ENCODE data around the gene MT1F.

MT1F gene

GRCh38 chr16:56625943-56626654 is 31.7 kb upstream of the MT1F start:
- DNase-seq: no peak

DNA sequence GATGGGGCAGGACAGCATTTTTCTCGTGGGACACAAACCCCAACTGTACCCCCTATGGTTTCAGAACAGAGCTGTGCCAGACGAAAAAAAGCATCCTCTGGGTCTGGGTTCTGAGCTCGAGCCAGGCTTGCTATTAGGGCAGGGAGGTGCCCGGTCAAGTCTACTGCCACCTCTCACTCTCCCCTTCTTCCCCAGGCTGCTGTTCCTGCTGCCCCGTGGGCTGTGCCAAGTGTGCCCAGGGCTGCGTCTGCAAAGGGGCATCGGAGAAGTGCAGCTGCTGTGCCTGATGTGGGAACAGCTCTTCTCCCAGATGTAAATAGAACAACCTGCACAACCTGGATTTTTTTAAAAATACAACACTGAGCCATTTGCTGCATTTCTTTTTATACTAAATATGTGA is 31.1 kb upstream of the MT1F start:
- no peak for DNase-seq

- no peak for DNase-seq
These were observed 29.0 kb upstream of the MT1F start for GRCh38 chr16:56628486-56629350.

DNA sequence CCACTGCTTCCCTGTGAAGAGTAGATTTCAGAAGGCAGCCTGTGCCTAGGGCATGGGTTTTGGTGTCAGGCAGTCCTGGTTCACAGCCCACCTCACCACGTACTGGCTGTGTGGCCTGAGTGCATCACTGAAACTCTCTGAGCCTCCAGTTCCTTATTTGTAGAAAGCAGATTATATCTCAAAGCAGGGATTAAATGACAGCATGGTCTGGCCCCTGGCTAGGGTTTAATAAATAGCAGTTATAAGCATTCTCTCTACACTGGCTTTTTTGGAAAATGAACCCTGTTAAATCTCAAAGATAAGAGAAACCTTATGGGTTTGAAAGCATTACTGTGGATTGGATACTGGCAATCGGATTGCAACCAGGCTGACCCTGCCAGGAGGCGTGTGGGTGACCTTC is 28.2 kb upstream of the MT1F start:
- no peak for DNase-seq

- no peak for DNase-seq
These were observed 27.6 kb upstream of the MT1F start for GRCh38 chr16:56630134-56630533.

DNA sequence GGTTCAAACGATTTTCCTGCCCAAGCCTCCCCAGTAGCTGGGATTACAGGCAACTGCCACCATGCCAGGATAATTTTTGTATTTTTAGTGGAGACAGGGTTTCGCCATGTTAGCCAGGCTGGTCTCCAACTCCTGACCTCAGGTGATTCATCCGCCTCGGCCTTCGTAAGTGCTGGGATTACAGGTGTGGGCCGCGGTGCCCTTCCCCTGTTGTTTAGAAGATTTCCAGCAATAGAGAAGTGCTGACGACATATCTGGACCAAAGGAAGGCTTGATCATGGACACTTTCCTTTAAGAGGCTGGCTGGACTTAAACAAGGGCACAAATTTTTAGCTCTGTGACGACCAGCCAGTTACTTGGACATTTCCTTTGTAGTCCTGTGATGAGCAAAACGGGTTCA is 26.6 kb upstream of the MT1F start:
- DNase-seq: no peak

- no peak for DNase-seq
These were observed 26.0 kb upstream of the MT1F start for GRCh38 chr16:56631832-56632155.

DNA sequence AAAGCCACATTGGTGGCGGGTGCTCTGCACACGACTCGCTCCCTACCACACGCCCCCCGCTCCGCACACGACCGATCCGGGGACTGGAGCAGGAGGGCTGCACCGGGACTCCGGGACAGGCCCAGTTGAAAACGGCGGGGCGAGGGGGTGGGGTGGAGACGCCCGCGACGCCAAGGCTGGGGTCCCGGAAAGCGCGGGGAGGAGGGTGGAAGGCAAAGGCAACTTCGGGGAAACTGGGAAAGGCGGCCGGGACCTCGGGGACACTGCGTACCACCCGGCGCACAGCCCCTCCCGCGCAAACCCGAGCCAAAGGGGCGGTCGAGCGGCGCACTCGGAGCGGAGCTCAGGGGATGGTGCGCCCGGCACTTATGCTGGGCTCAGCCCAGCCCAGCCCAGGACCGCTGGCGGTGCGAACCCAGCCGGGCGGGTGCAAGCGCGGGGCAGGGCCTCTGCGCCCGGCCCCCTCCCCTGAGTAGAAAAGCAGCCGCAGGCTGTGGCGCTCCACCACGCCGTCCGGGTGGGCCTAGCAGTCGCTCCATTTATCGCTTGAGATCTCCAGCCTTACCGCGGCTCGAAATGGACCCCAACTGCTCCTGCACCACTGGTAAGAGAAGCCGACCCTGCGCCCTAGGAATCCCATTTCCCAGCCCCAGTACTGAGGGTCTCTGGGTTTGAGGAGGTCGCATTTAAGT is 25.5 kb upstream of the MT1F start, which contains the start of gene MT1M:
Gene MT1M (plus strand): TSS at position 504 of the 692 bp plus-strand sequence. CDS start 73 bp downstream, at position 577.
- DNase-seq: peak; percentile 48

DNA sequence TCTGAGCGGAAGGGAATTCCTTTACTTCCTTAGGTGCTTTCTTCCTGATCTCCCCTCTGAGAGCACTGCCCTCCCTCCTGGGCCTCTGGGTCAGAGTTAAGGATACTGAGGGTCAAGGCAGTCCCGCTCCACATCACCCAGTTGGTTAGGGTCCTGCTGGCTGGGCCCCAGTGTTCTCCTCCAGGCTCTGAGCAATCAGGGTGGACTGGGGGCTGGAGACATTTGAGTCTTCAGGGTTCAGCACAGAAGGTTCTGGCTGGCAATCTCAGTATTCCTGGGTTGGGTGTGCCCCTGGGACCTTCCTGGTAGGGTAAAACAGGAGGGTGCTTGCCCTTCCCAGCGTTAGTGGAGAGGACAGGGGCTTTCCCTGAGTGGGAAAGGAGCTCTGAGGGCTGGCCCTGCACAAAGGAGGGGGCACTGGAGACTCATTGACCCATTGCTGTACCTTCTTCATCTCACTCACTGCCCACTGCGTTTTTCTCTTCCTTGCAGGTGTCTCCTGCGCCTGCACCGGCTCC is 24.9 kb upstream of the MT1F start:
- DNase-seq: no peak

- DNase-seq: no peak
These were observed 24.2 kb upstream of the MT1F start for GRCh38 chr16:56633535-56633934.

- no peak for DNase-seq
These were observed 22.9 kb upstream of the MT1F start for GRCh38 chr16:56634715-56635440.

GRCh38 chr16:56635441-56635967 is 22.3 kb upstream of the MT1F start:
- no peak for DNase-seq

DNA sequence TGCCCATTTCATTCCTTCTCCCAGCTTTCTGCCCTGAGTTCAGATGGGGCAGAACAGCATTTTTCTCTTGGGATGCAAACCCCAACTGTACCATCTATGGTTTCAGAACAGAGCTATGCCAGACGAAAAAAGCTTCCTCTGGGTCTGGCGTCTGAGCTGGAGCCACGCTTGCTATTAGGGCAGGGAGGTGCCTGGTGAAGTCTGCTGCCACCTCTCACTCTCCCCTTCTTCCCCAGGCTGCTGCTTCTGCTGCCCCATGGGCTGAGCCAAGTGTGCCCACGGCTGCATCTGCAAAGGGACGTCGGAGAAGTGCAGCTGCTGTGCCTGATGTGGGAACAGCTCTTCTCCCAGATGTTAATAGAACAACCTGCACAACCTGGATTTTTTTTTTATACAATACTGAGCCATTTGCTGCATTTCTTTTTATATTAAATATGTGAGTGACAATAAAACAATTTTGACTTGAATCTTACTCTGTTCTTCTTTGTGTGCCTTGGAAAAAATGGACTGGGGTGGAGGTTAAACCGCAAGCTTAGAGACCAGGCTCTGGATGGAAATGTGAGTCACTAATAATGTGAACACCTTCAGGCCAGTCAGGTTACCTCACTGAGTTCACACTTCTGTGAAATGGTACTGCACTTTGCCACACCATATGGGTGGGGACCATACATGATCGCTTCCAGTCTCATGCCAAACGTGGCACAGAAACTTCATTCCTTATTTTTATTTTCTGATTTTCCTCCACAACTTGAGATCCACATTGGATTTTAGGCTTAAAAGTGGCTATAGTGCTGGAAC is 20.9 kb upstream of the MT1F start:
- no peak for DNase-seq

DNA sequence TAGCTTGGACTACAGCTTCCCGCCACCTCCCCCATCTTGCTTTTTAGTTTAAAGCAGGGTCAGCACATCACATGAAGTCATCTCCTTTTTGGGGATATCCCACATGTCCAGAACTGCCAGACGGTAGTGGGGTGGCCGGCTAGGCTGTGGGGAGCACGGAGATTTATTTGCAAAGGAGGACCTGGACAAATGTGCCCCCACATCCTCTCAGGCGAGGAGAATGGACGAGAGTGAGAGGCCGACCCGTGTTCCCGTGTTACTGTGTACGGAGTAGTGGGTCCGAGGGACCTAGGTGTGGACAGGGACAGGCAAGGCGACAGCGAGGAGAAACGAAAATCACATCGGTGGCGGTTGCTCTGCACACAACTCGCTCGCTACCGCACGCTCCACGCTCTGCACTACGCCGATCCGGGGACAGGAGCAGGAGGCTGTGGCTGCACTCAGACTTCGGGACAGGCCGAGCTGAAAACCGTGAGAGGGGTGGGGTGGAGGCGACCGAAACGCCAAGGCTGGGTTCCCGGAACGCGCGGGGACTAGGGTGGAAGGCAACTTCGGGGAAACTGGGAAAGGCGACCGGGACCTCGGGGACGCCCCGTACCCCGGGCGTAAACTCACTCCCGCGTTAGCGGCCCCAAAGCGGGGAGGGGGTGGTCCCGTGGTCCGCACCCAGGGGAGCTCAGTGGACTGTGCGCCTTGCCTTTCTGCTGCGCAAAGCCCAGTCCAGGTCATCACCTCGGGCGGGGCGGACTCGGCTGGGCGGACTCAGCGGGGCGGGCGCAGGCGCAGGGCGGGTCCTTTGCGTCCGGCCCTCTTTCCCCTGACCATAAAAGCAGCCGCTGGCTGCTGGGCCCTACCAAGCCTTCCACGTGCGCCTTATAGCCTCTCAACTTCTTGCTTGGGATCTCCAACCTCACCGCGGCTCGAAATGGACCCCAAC is 19.7 kb upstream of the MT1F start, which contains the start of gene MT1A:
Gene MT1A (plus strand): TSS at position 853 of the 937 bp plus-strand sequence. CDS start 73 bp downstream, at position 926.
- no peak for DNase-seq

- no peak for DNase-seq
These were observed 18.7 kb upstream of the MT1F start for GRCh38 chr16:56639045-56639444.

GRCh38 chr16:56640076-56640475 is 17.7 kb upstream of the MT1F start:
- no peak for DNase-seq

DNA sequence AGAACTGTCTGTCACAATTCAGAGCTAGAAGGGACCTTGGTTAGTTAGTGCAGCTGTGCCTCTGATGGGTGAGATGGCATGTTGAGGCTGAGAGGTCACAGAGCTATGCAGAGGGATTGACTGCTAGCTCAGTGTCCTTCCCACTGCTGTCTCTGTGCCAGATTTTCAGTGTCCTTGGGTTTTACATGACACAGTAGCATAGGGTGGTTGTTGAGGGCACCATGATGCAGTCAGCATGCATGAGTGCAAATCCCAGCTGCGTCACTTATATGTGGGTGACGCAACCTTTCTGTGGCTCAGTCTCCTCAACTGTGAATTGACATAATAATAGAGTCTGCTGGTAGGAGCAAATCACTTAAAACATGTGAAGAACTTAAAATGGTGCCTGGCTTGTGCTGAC is 16.6 kb upstream of the MT1F start:
- no peak for DNase-seq

DNA sequence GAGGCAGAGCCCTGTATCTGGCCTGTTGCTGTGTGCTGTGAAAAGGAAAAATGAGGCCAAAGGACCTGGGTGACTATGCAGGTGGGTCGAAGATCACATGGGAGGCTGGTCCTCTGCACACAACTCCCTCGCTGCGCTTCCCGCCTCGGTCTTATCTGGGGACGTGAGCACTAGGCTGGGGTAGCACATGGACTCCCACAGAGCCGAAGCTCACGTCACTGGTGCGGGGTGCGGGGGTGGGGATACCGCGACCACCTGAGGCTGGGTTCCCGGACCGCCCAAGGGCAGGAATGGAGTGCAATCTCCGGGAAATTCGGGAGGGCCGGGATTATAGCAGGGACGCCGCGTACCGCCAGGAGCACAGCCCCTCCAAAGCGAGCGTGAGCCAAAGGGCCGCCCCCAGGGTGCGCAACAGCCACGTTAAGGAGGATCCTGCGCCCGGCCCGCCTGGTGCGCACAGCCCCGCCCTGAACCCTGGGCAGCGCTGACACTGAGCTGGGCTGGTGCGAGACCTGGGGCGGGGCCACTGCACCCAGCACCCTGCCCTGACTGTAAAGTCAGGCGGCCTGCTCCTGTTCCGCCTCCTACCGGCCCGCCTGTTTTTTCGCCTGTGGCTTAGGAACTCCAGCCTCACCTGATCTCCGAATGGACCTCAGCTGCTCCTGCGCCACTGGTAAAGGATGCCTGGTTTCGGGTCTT is 14.5 kb upstream of the MT1F start:
- DNase-seq: no peak

DNA sequence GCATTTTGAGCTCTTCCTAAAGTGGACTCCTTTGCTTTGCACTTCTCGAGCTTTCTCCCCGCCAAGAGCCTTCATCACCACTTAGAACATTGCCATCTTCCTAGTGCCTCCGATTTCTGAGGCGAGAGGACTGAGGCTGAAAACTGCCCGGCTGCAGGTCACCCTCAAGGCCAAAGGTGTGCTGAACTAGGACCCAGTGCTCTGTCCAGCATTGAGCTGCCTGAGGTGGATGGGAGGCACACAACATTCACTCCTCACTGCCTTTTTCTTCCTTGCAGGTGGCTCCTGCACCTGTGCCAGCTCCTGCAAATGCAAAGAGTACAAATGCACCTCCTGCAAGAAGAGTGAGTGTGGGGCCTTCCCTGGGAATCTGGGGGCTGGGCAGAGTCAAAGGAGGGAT is 13.9 kb upstream of the MT1F start:
- DNase-seq: no peak

DNA sequence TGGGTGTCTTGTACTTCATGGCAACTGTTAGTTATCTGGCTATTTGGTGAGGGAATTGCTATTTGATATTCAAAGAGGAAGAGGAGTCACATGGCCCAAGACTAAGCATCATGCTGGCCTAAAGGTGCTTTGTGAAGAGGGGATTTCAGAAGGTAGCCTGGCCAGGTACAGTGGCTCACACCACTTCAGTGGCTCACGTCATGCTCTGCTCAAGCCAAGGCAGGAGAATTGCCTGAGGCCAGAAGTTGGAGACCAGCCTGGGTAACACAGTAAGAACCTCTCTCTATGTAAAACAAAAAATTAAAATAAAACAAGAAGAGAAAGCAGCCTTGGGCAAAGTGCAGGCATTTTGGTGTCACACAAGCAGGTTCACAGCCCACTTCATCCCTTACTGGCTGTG is 12.4 kb upstream of the MT1F start:
- DNase-seq: no peak
